OCI-LY1 (cell line): ENCODE results near the gene CD1E.

Experiments
- CTCF ChIP-seq: fragments of 200-600 bp; sonication (generic), shearing (Covaris generic); IDR thresholded peaks from 2 replicates; pipeline ENCODE4 v1.5.1; 2017; ENCODE audit warnings: mild to moderate bottlenecking, antibody characterized with exemption, low read length, moderate library complexity, mixed read lengths
- EZH2 ChIP-seq: fragments of 200-600 bp; sonication (generic), shearing (Covaris generic); IDR thresholded peaks from 2 replicates; pipeline ENCODE4 v1.8.0; 2017; ENCODE audit warnings: borderline replicate concordance, mixed run types, mild to moderate bottlenecking, antibody characterized with exemption, low read length, moderate library complexity, mixed read lengths

DNA sequence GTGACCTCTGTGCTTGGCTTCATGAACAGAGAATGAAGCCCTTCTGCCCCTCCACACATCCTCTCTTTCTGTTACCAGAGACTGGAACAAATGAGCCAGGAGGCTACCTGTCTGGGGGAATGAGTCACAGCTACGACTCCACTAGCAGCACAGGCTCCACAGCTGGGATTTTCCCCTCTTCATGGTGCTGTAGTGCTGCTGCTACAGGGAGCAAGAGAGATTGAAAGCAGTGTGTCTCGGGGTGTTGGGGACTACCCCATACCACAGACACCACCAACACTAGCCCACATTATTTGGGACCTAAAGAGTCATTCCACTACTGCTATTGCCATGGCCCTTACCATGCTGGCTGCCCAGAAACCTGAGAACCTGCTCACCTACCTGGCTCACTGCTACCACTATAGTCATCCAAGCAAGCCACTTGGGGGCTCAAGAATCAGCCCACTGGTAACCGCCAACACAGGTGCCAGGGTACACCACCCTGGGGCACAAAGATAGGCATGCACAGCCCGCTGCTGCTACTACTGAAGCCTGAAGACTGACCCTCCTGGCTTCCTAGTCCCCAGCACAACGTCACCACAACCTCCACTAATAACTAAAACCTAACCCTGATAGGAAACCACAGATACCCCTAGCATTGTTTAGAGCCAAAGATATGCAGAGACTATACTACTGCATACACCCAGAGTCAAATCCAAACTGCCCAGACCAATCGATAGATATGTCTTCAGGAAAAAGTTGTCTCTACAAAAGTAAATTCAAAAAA is 17.7 kb downstream of the CD1E start:
- no peak for TF ChIP-seq EZH2
- TF ChIP-seq CTCF = no peak
